HEK293 (cell line): Measurements from ENCODE around the gene KDM4B.

Experiments
- CTCF ChIA-PET: fragments of 350-600 bp; formaldehyde crosslinking; extraction: SDS; loops from one replicate; lab custom pipeline; 2021; ENCODE audit warnings: antibody characterized with exemption; lab: Yijun Ruan, JAX
- POLR2A ChIA-PET: fragments of 300-600 bp; formaldehyde crosslinking; extraction: SDS; loops from one replicate; lab custom pipeline; 2020; ENCODE audit warnings: antibody characterized with exemption, inconsistent platforms; lab: Yijun Ruan, JAX
- H3K27ac ChIP-seq: fragments of 200-500 bp; sonication (Bioruptor generic); 2 replicates; pipeline ENCODE4 v1.5.1; 2014; ENCODE audit warnings: low read depth, low read length, control low read depth, inconsistent platforms; ENCODE audit errors: extremely low read depth
- H3K36me3 ChIP-seq, 2 experiments: fragments of 200-500 bp in 1 of 2; sonication (Bioruptor generic) in 1 of 2; 1 replicate in 1 of 2; 2 replicates in 1 of 2; pipeline ENCODE4 v1.5.1; 2014 to 2017; ENCODE audit warnings: inconsistent platforms in 2 of 2, low read length in 2 of 2; ENCODE audit not compliant: control insufficient read depth in 2 of 2, insufficient read depth in 1 of 2
- H3K4me1 ChIP-seq: fragments of 200-500 bp; sonication (Bioruptor generic); 2 replicates; pipeline ENCODE4 v1.5.1; 2014; ENCODE audit warnings: mild to moderate bottlenecking, low read length, inconsistent platforms; ENCODE audit not compliant: control insufficient read depth, insufficient read depth
- H3K4me3 ChIP-seq: 2 replicates; pipeline ENCODE4 v1.5.1; 2011; ENCODE audit warnings: low read depth, mild to moderate bottlenecking, control low read depth, low read length, moderate library complexity
- H3K9me3 ChIP-seq: fragments of 200-500 bp; sonication (Bioruptor generic); 2 replicates; pipeline ENCODE4 v1.5.1; 2014; ENCODE audit warnings: low read depth, low read length, inconsistent platforms; ENCODE audit not compliant: control insufficient read depth, insufficient read depth
- GLIS1 ChIP-seq: fragments of 450-650 bp; formaldehyde crosslinking; IDR thresholded peaks from 2 replicates; pipeline ENCODE4 v1.5.1; 2016; ENCODE audit warnings: missing biosample characterization, missing genetic modification characterization
- TRIM28 ChIP-seq: IDR thresholded peaks from 2 replicates; pipeline ENCODE4 v1.6.1; 2011; ENCODE audit warnings: low read length, control low read depth, borderline replicate concordance
- ZBTB48 ChIP-seq: fragments of 450-650 bp; formaldehyde crosslinking; IDR thresholded peaks from 2 replicates; pipeline ENCODE4 v1.5.1; 2016; ENCODE audit warnings: missing biosample characterization, missing genetic modification characterization
- ZIC2 ChIP-seq: fragments of 450-650 bp; formaldehyde crosslinking; IDR thresholded peaks from 2 replicates; pipeline ENCODE4 v1.5.1; 2016; ENCODE audit warnings: missing biosample characterization, missing genetic modification characterization
- ZNF121 ChIP-seq: fragments of 450-650 bp; formaldehyde crosslinking; IDR thresholded peaks from 2 replicates; pipeline ENCODE4 v1.5.1; 2016; ENCODE audit warnings: missing biosample characterization, missing genetic modification characterization
- ZNF18 ChIP-seq: fragments of 450-650 bp; formaldehyde crosslinking; IDR thresholded peaks from 2 replicates; pipeline ENCODE4 v1.5.1; 2016; ENCODE audit warnings: missing biosample characterization, missing genetic modification characterization
- ZNF600 ChIP-seq: fragments of 450-650 bp; formaldehyde crosslinking; IDR thresholded peaks from 2 replicates; pipeline ENCODE4 v1.5.1; 2016; ENCODE audit warnings: missing biosample characterization, missing genetic modification characterization
- ZNF670 ChIP-seq: fragments of 450-650 bp; formaldehyde crosslinking; IDR thresholded peaks from 2 replicates; pipeline ENCODE4 v1.5.1; 2016; ENCODE audit warnings: missing biosample characterization, missing genetic modification characterization, low read depth
- ZNF768 ChIP-seq: fragments of 450-650 bp; formaldehyde crosslinking; IDR thresholded peaks from 2 replicates; pipeline ENCODE4 v1.5.1; 2018; ENCODE audit warnings: missing biosample characterization, mild to moderate bottlenecking, missing genetic modification characterization
- ZSCAN16 ChIP-seq: fragments of 450-650 bp; formaldehyde crosslinking; IDR thresholded peaks from 2 replicates; pipeline ENCODE4 v1.5.1; 2016; ENCODE audit warnings: missing biosample characterization, missing genetic modification characterization
- TF ChIP-seq, protein P1 (sequence below): fragments of 450-650 bp; formaldehyde crosslinking; IDR thresholded peaks from 2 replicates; pipeline ENCODE4 v1.5.1; 2016; ENCODE audit warnings: missing biosample characterization, missing genetic modification characterization
- TF ChIP-seq, protein P2 (sequence below): fragments of 450-650 bp; formaldehyde crosslinking; IDR thresholded peaks from 2 replicates; pipeline ENCODE4 v1.5.1; 2016; ENCODE audit warnings: missing biosample characterization, missing genetic modification characterization

The KDM4B gene

DNA sequence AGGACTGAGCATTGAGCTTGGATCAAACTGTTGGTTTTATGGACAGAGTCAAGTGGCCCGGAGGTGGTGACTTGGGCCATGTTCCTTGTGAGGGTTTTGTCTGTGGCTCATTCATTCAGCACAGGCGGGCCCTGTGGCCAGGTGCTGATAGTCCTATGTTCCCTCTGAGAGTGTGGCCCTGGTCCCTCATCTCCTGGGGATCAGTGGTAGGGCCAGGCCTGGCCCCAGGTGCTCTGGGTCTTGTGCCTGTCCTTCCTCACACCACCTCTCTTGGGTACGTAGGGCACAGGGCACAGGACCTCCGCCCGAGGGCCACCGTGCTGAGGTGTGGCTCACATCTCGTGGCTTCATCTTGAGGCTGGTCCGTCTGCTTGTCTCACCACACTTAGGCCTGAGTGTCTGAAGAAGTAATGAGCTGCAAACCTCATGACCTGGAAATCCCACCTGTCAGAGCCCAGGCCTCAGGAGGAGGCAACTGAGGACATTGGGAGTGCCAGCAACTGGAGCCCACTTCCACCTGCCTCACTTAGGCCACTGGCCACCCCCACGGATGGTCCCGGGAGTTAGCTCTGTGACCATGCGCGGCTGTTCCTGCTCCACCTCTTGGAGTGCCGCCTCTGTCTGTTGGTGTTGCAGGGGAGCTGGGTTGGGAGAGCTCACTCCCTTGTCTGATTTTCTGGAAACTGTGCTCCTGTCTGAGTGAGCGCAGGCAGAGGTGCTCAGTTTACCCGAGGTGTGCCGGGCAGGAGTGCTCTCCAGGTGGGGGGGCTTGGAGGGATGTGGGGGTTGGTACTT lies 53.4 kb downstream of the KDM4B start:
- H3K9me3 ChIP-seq = no peaks in the 10 kb centered on the region
- ChIA-PET CTCF (interaction anchor here (0.5 to 2.0 kb wide), 7 partner anchors 9 to 349 kb away, joined by 3 to 9 read pairs (median 3); no protein-coding TSS in a partner anchor), POLR2A (no interaction called here)
- no peak overlapping the region for H3K27ac ChIP-seq
- peaks cover 0 to 24% of the 10 kb centered on the region in 2 experiments; a peak in 2 of 3 replicates for H3K36me3 ChIP-seq
- no peak for TF ChIP-seq ZBTB48
- no peak for TF ChIP-seq ZNF670 (tag by site-specific recombination)
- H3K4me1 ChIP-seq = no peaks in the 10 kb centered on the region; the same call in 1 of the 2 replicates
- no peak overlapping the region for H3K4me3 ChIP-seq

DNA sequence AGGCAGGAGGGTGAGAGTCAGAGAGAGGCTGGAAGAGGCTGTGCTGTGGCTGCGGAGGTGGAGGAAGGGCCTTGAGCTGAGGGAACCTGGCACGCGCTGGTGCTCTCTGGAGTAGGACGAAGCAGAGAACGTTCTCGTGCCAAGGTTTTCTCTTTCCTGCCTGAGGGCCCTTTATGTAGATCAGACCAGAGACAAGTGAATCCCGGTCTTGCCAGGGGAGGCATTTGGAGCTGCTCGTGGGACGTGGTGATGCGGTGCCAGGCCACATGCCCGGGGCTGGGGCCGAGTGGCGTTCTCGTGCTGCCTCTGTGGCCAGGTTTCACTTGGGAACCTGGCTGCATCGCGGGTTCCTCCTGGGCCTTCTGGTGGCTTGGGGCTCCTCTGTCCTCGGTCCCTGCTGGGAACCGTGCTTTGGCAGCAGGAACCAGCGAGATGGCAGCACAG lies 54.2 kb downstream of the KDM4B start:
- CTCF ChIA-PET = interaction anchor here (0.9 to 1.7 kb wide), 2 partner anchors 8 to 22 kb away, joined by 3 to 7 read pairs; no protein-coding TSS in a partner anchor
- H3K4me1 ChIP-seq = no peaks in the 10 kb centered on the region; the same call in 1 of the 2 replicates
- H3K36me3 ChIP-seq = peaks cover 0 to 22% of the 10 kb centered on the region in 2 experiments; a peak in 2 of 3 replicates
- no peak overlapping the region for H3K4me3 ChIP-seq
- no peaks in the 10 kb centered on the region for H3K9me3 ChIP-seq
- TF ChIP-seq ZNF18 (tag by site-specific recombination) (no peak), ZNF600 (0 out of 2 replicates have a peak, but pooled peaks have one; percentile 17)
- POLR2A ChIA-PET = no interaction called here
- no peak overlapping the region for H3K27ac ChIP-seq

- Histone ChIP-seq H3K27ac (no peak overlapping the region), H3K4me3 (no peak overlapping the region), H3K4me1 (no peaks in the 10 kb centered on the region; the same call in 1 of the 2 replicates), H3K9me3 (no peaks in the 10 kb centered on the region), H3K36me3 (peaks cover 0 to 11% of the 10 kb centered on the region in 2 experiments; a peak in 2 of 3 replicates)
- ChIA-PET POLR2A (interaction anchor here (0.6 kb wide), 1 partner anchor 204 kb away, joined by 5 read pairs; no protein-coding TSS in a partner anchor), CTCF (interaction anchor here (0.6 to 3.8 kb wide), 5 partner anchors 11 to 215 kb away, joined by 3 to 21 read pairs (median 6); no protein-coding TSS in a partner anchor)
- TF ChIP-seq ZNF768 (tag by site-specific recombination) (no peak), ZIC2 (tag by site-specific recombination) (0 out of 2 replicates have a peak, but pooled peaks have one; percentile 12), ZNF121 (tag by site-specific recombination) (no peak), GLIS1 (peak; percentile 27; the same call in 1 of the 2 replicates), TRIM28 (no peak), ZSCAN16 (tag by site-specific recombination) (no peak)
- TF ChIP-seq, protein P1, sequence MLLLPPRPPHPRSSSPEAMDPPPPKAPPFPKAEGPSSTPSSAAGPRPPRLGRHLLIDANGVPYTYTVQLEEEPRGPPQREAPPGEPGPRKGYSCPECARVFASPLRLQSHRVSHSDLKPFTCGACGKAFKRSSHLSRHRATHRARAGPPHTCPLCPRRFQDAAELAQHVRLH (tag by site-specific recombination) = no peak
- TF ChIP-seq, protein P2, sequence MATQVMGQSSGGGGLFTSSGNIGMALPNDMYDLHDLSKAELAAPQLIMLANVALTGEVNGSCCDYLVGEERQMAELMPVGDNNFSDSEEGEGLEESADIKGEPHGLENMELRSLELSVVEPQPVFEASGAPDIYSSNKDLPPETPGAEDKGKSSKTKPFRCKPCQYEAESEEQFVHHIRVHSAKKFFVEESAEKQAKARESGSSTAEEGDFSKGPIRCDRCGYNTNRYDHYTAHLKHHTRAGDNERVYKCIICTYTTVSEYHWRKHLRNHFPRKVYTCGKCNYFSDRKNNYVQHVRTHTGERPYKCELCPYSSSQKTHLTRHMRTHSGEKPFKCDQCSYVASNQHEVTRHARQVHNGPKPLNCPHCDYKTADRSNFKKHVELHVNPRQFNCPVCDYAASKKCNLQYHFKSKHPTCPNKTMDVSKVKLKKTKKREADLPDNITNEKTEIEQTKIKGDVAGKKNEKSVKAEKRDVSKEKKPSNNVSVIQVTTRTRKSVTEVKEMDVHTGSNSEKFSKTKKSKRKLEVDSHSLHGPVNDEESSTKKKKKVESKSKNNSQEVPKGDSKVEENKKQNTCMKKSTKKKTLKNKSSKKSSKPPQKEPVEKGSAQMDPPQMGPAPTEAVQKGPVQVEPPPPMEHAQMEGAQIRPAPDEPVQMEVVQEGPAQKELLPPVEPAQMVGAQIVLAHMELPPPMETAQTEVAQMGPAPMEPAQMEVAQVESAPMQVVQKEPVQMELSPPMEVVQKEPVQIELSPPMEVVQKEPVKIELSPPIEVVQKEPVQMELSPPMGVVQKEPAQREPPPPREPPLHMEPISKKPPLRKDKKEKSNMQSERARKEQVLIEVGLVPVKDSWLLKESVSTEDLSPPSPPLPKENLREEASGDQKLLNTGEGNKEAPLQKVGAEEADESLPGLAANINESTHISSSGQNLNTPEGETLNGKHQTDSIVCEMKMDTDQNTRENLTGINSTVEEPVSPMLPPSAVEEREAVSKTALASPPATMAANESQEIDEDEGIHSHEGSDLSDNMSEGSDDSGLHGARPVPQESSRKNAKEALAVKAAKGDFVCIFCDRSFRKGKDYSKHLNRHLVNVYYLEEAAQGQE = peak; percentile 77
Measured at GRCh38 chr19:5024282-5024681, 55.4 kb downstream of the KDM4B start.
